Right atrium auricular region (tissue), 2 donors: ENCODE results near the gene SPTA1. TPM values are rescaled to one million over a fixed set of nuclear protein-coding genes. Genes with fewer than 3 reads are reported as not detected.
"Not testable (repeated sequence)": the region's sequence is repeated elsewhere in the genome, so short reads cannot be mapped to it uniquely, and the experiment has no call there.

ENCODE experiments used
- DNase-seq: peaks from one replicate; pipeline ENCODE4 v3.0.0-alpha.2; 2019; ENCODE audit warnings: low spot score
- H3K27ac ChIP-seq, 2 donors: fragments of 200-600 bp; sonication (generic); 1 replicate in 1 of 2; 2 replicates in 1 of 2; pipeline ENCODE4 v1.5.1; 2016 to 2019
- H3K27me3 ChIP-seq, 2 donors: fragments of 200-600 bp; sonication (generic); one replicate each; pipeline versions ENCODE4 v1.5.1 to v1.6.0; 2017 to 2019
- H3K36me3 ChIP-seq: fragments of 200-600 bp; sonication (generic); one replicate; pipeline ENCODE4 v1.5.1; 2016
- H3K4me1 ChIP-seq, 2 donors: fragments of 200-600 bp; sonication (generic); one replicate each; pipeline versions ENCODE4 v1.5.1 to v1.6.0; 2017 to 2019
- H3K4me3 ChIP-seq, 2 donors: fragments of 200-600 bp; sonication (generic); 1 replicate in 1 of 2; 2 replicates in 1 of 2; pipeline ENCODE4 v1.5.1; 2017 to 2019; ENCODE audit warnings: mild to moderate bottlenecking in 1 of 2, moderate library complexity in 1 of 2
- H3K9me3 ChIP-seq, 2 donors: fragments of 200-600 bp; sonication (generic); one replicate each; pipeline ENCODE4 v1.5.1; 2019
- total RNA-seq, 2 donors: library from RNA; depleted of rRNA; stranded (reverse); fragments of >200 nt; gene quantifications; one replicate each; pipeline ENCODE4 v1.1.0, GENCODE V29; 2016
- TF ChIP-seq, protein P1 (sequence below), 2 donors: fragments of 200-600 bp; sonication (generic); IDR thresholded peaks; one replicate each; pipeline ENCODE4 v1.5.1; 2019; ENCODE audit warnings: antibody characterized with exemption in 2 of 2

The SPTA1 gene
- total RNA-seq, 2 donors from 2014 or later, result 0.16 TPM; not detected in 1

- H3K9me3 ChIP-seq, result no peaks in the 10 kb centered on the region
- H3K4me1 ChIP-seq, result no peaks in the 10 kb centered on the region
- no peak for DNase-seq
- H3K27me3 ChIP-seq, result no peaks in the 10 kb centered on the region
- H3K36me3 ChIP-seq, result no peaks in the 10 kb centered on the region
- no peak overlapping the region for H3K4me3 ChIP-seq
- no peak overlapping the region for H3K27ac ChIP-seq
- TF ChIP-seq, protein P1, sequence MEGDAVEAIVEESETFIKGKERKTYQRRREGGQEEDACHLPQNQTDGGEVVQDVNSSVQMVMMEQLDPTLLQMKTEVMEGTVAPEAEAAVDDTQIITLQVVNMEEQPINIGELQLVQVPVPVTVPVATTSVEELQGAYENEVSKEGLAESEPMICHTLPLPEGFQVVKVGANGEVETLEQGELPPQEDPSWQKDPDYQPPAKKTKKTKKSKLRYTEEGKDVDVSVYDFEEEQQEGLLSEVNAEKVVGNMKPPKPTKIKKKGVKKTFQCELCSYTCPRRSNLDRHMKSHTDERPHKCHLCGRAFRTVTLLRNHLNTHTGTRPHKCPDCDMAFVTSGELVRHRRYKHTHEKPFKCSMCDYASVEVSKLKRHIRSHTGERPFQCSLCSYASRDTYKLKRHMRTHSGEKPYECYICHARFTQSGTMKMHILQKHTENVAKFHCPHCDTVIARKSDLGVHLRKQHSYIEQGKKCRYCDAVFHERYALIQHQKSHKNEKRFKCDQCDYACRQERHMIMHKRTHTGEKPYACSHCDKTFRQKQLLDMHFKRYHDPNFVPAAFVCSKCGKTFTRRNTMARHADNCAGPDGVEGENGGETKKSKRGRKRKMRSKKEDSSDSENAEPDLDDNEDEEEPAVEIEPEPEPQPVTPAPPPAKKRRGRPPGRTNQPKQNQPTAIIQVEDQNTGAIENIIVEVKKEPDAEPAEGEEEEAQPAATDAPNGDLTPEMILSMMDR (IDR thresholded peaks at IDR 0.05), result no peak
Measured at GRCh38 chr1:158691907-158692306, 5.4 kb upstream of the SPTA1 start.

DNA sequence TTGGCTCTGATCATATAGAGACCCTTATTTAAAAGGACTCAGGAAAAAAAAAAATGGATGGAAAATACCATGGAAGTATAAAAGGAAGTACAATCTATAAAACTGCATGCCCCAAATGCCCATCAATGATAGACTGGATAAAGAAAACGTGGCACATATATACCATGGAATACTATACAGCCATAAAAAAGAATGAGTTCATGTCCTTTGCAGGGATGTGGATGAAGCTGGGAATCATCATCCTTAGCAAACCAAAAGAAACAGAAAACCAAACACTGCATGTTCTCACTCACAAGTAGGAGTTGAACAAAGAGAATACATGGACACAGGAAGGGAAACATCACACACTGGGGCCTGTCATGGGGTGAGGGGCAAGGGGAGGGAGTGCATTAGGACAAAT is 4.6 kb upstream of the SPTA1 start:
- H3K27me3 ChIP-seq, H3K4me1 ChIP-seq, H3K4me3 ChIP-seq, DNase-seq, H3K36me3 ChIP-seq, H3K9me3 ChIP-seq, H3K27ac ChIP-seq: not testable (repeated sequence)

DNA sequence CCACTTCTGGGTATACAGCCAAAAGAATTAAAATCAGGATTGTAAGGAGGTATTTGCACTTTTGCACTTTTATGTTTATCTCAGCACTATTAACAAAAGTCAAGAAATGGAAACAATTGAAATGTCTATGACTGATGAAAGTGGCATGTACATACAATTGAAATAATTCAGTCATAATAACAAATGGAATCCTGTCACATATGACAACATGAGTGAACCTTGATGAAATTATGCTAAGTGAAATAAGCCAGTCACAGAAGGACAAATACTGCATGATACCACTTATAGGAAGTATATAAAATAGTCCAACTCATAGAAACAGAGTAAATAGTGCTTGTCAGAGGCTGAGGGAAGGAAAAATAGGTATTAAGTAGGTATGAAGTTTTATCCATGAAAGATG is 3.4 kb upstream of the SPTA1 start:
- Histone ChIP-seq H3K4me3 (no peak overlapping the region), H3K9me3 (no peaks in the 10 kb centered on the region), H3K27ac (no peak overlapping the region), H3K4me1 (no peaks in the 10 kb centered on the region), H3K27me3 (no peaks in the 10 kb centered on the region), H3K36me3 (no peaks in the 10 kb centered on the region)
- no peak for DNase-seq
- TF ChIP-seq, protein P1 (IDR thresholded peaks at IDR 0.05), result no peak

DNA sequence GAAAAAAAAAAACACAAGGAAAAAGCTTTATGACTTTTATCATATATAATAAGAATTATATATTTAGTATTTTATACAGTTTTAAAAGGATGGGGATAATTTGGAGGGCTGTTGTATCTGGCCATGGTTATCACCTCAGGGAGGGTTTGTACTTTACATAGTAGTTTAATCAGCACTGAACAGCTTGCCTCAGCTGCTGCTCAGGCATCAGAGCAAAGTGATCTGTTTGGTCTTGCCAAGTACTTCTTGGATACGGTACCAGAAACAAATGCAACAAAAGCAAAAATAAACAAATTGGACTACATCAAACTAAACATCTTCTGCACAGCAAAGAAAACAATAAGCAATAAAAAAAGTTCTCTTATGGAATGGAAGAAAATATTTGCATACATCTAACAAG is 2.6 kb upstream of the SPTA1 start:
- Histone ChIP-seq H3K4me3 (no peak overlapping the region), H3K9me3 (no peaks in the 10 kb centered on the region), H3K27ac (no peak overlapping the region), H3K4me1 (no peaks in the 10 kb centered on the region), H3K36me3 (no peaks in the 10 kb centered on the region), H3K27me3 (no peaks in the 10 kb centered on the region)
- TF ChIP-seq, protein P1 (IDR thresholded peaks at IDR 0.05), result no peak
- DNase-seq, result no peak

GRCh38 chr1:158688343-158688742 is 1.8 kb upstream of the SPTA1 start:
- H3K27ac ChIP-seq, H3K27me3 ChIP-seq, H3K36me3 ChIP-seq: not testable (repeated sequence)

DNA sequence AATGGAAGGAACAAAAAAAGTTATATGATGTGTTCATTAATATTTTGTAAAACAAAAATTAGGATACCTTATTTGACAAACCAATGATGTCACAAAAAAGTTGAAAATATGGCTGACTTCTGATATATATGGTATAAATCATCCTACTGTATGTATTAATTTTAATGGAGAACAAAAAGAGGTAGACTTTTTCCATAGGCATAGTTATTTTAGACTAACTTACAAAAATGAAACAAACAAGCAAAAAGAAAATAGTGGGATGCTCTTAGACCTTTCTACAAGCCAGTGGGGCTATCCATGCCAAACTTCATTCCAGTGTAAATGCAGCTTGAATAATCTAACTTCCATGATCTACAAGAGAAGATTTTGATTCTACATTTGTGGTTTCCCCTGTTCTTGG is 522 bp upstream of the SPTA1 start:
- no peak for DNase-seq
- TF ChIP-seq, protein P1 (IDR thresholded peaks at IDR 0.05), result no peak
- H3K9me3 ChIP-seq, result no peaks in the 10 kb centered on the region
- H3K4me1 ChIP-seq, result no peaks in the 10 kb centered on the region
- no peaks in the 10 kb centered on the region for H3K27me3 ChIP-seq
- no peaks in the 10 kb centered on the region for H3K36me3 ChIP-seq
- no peak overlapping the region for H3K27ac ChIP-seq
- no peak overlapping the region for H3K4me3 ChIP-seq

More at GRCh38 chr1:158688343-158688742, 1.8 kb upstream of the SPTA1 start:
- not testable (repeated sequence) for H3K9me3 ChIP-seq, DNase-seq, H3K4me1 ChIP-seq, H3K4me3 ChIP-seq

DNA sequence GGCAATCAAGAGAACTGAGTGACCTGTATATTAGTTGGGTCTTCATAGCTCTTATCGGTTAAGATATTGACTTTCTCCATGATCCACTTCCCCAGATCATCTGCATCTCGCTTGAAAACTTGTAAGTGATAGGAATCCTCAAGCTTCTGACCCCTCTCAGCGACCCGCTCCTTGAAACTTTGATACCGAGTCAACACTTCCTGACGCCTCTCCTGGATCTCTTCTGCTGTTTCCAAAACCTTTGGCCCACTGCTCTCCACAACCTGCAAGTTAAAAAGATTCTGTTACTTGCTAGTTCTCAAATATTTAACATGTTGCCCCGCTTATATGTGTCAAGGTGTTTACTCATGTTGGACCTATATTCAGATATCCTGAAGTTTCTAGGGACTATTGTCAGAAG is 1.4 kb downstream of the SPTA1 start:
- no peaks in the 10 kb centered on the region for H3K9me3 ChIP-seq

More for the DNA sequence above, 1.4 kb downstream of the SPTA1 start:
- TF ChIP-seq, protein P1 (IDR thresholded peaks at IDR 0.05), result no peak
- Histone ChIP-seq H3K27me3 (no peaks in the 10 kb centered on the region), H3K36me3 (no peaks in the 10 kb centered on the region), H3K4me3 (no peak overlapping the region), H3K4me1 (no peaks in the 10 kb centered on the region), H3K27ac (no peak overlapping the region)
- no peak for DNase-seq
